Measurements from ENCODE around the gene PFDN1.

DNA sequence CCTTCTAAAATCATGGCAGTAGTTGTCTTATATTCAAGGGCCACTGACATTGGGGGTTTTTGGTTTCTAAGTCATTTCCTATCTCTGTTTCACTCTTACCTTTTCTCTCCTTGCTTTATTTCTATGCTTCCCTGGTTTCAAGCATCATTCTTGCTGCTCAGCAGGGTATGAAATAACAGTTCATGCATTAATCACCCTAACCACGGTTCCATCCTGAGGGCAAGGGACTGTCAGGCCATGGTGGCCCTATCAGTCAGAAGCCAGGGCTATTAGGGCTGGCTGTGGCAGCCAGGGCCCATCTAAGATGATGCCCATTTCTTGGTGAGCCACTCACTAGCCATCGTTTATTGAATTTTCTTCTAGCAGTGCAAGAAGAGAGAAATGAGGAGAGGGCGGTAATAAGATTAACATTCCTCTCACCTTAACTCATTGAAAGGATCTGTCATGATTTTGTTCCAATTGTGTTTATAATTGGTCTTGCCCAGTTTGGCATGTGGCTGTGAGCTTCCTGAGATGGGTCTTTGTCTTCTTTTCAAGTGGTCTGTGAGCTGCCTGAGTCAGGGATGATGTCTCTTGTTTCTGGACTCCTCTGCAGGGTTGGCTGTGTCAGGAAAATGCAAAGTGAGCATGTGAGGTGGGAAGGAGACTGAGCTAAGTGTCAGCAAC, 82.7 kb downstream of the PFDN1 start:
- no peak for TF ChIP-seq ZFX (CRISPR knock-in tag; IDR thresholded peaks at IDR 0.05)
- TF ChIP-seq PCBP1 (IDR thresholded peaks at IDR 0.05; ENCODE audit: low read depth, low read length, poor library complexity, severe bottlenecking), result no peak
- TF ChIP-seq DMBX1 (CRISPR knock-in tag; IDR thresholded peaks at IDR 0.05; ENCODE audit: borderline replicate concordance), result no peak
- TF ChIP-seq RFX5 (IDR thresholded peaks at IDR 0.05; ENCODE audit: low read depth, low read length), result no peak

All from K562 (cell line).